DMS153 treated with DMSO at 0.1 percent for 48 hours (cell line): ENCODE measurements around the gene NOTCH4.
"Not testable (repeated sequence)": the region's sequence is repeated elsewhere in the genome, so short reads cannot be mapped to it uniquely, and the experiment has no call there.

Experiments
- DNase-seq: peaks from one replicate; lab custom pipeline; 2025; ENCODE audit not compliant: unreplicated experiment; lab: John Stamatoyannopoulos, UW

The NOTCH4 gene

GRCh38 chr6:32218167-32218566 lies 5.7 kb downstream of the NOTCH4 start:
- DNase-seq = no peak

- no peak for DNase-seq
Measured at GRCh38 chr6:32216998-32217397, 6.9 kb downstream of the NOTCH4 start.

DNA sequence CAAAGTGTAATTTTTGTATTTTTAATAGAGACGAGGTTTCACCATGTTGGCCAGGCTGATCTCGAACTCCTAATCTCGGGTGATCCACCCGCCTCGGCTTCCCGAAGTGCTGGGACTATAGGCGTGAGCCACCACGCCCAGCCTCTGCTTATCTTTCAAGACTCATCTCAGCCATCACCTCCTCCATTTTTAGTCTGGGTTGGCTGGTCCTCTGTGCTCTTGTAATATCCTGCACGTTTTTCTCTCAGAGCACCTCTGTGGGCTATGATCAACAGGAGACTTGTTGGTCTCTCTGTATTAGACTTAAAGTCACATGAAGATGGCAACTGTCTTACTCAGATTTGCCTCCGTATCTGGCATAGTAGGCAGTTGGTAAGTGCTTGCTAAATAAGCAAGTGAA lies 7.6 kb downstream of the NOTCH4 start:
- DNase-seq = no peak

DNA sequence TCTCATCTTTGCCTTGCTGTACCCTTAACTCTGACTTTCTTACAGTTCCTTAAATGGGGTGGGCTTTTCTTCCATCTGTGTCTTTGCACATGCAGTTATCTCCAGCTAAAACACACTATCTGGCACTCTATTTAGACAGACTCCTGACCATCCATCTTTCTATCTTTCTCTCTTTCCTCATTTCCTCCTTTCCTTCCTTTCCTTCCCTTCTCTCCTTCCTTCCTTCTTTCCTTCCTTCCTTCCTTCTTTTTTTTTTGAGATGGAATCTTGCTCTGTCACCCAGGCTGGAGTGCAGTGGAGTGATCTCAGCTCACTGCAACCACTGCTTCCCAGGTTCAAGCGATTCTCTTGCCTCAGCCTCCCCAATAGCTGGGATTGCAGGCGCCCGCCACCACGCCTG lies 8.2 kb downstream of the NOTCH4 start:
- DNase-seq = no peak

DNA sequence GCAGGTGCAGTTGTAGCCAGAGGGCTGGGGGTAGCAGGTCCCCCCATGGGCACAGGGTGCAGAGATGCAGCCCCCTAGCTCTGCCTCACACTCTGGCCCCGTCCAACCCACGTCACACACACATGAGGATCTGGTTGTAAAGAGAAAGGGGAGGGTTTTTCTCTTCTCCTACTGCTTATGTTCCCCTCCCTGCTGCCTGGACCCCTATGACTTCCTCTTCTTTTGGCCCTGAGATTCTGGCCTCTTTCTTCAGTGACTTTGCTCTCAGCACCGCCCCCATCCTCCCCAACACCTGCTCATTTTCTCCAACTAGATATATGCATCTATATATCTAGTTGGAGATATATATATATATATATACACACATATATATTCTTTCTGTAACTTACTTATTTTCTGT lies 9.7 kb downstream of the NOTCH4 start:
- DNase-seq = no peak

DNA sequence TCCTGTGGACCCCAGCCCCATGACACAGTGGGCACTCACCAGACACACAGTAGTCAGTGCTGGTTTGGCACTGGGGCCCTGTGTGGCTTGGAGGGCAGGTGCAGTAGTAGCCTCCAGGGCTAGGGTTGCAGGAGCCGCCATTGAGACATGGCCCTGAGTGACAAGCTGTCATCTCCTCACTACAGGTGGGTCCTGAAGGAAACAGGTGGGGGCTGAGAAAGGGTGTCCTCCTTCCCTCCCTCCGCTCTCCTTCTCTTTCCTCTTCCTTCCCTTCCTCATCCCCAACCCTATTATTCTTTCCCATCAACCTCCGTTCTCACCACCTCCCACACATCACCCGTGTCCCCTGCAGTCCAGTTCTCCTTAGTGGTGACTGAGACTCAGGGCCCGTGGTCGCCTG lies 10.2 kb downstream of the NOTCH4 start:
- DNase-seq = no peak

- DNase-seq = no peak
Measured at GRCh38 chr6:32212076-32212760, 11.6 kb downstream of the NOTCH4 start.

DNA sequence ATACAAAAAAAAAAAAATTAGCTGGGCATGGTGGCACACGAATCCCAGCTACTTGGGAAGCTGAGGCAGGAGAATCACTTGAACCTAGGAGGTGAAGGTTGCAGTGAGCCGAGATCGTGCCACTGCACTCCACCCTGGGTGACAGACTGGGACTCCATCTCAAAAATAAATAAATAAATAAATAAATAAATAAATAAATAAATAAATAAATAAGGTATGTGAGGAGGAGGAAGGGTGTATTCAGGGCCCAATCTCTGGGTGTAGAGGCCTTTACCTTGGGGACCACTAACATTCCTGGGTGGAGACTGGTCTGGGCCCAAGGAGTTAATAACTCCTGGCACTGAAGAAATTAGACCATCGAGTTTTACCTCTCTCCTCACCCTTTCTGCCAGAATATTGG lies 12.4 kb downstream of the NOTCH4 start:
- DNase-seq = not testable (repeated sequence)

DNA sequence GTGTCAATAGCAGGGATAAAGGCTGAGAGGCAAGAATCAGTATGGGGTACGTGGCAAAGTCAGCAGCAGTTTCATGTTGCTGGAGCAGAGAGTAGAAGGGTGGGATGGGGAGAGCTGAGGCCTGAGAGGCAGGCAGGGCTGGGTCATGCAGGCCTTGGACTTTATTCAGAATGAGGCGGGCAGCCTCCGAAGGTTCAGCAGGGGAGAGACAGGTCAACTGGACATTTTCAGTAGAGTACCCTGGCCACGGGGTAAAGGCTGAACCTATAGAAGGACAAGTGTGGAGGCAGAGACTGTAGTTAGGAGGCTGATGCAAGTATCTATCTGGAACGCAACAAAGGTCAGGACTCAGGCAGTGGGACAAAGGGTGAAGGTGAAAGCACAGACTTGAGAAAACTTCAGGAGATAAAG lies 13.7 kb downstream of the NOTCH4 start:
- no peak for DNase-seq

DNA sequence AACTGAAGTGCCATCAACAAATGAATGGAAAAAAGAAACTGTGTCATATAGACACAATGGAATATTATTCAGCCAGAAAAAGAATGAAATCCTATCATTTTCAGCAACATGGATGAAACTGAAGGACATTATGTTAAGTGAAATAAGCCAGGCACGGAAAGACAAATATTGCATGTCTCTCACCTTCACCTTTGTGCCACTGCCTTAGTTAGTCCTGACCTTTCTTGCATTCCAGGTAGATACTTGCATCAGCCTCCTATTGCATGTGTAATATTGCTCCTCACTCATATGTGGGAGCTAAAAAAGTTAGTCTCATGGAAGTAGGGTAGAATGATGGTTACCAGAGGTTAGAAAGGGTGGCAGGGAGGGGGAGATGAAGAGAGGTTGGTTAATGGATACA lies 14.9 kb downstream of the NOTCH4 start:
- DNase-seq = no peak

DNA sequence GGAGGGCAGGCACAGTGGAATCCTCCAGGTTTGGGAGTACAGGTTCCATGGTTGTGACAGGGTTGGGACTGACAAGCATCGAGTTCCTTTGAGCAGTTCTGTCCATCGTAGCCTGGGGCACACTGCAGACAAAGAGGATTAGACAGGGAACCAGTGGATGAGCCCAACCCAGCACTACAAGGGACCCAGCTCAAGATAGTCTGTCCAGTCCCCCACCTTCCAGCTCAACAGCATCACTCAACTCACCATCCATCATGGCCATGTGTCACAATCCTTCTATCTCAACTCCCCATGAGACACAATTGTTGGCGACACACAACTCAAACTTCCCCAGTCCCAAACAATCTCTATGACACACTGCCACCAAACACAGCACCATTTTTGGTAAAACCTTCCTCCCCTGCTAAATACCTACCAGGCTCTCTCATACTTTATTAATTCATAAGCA lies 19.6 kb downstream of the NOTCH4 start:
- DNase-seq = no peak

DNA sequence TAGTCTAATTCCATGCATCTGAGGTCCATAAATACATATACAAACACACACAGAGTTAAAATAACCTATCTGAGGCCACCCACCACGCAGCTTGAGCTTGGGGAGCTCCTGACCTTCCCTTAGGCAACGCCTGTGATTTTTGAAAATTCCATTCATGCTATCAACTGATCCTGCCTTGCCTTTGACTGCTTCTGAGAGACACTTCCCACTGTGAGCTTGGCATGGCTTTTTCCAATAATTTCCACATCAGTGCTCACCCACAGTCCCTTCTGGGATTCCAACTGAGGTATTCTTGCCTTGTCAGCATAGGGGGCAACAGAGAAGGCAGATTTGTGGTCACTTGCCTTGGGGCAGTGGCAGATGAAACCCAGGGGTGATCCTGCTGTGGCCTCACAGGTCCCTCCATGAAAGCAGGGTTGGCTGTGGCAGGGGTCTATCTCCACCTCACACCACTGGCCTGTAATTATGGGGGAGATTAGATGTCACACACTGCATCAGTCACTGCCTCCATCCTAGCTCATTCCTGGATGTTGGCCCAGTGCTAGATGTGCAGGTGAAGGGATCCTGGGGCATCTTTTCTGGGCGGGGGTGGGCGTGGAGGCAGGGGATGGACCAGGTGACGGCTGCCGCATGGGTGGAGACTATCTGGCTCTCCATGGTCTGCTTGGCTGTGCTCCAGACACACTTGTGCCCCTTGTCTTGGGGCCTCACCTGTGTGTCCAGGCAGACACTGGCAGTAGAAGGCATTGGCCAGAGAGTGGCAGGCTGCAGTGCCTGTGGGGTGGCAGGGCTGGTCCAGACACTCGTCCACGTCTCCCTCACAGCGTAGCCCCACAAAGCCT lies 20.2 kb downstream of the NOTCH4 start:
- no peak for DNase-seq

DNA sequence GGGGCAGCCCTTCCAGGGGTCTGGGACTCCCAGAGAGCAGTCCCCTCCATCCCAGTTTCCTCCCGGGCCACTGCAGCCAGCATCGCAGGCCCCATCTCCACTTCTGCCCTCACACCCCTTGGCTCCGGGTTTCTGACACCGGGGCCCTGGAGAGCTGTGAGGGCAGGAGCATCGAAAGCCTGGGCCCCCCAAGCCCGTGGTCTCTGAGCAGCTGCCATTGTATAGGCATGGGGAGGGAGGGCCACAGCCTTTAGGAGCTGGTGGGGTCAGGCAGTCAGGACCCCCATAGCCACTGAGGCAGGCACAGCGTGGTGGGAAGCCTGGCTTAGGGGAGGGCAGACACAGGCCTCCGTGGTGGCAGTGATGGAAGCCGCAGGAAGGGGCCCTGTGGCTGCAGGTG lies 21.7 kb downstream of the NOTCH4 start:
- DNase-seq = no peak

GRCh38 chr6:32200711-32201475 lies 23.0 kb downstream of the NOTCH4 start:
- no peak for DNase-seq

DNA sequence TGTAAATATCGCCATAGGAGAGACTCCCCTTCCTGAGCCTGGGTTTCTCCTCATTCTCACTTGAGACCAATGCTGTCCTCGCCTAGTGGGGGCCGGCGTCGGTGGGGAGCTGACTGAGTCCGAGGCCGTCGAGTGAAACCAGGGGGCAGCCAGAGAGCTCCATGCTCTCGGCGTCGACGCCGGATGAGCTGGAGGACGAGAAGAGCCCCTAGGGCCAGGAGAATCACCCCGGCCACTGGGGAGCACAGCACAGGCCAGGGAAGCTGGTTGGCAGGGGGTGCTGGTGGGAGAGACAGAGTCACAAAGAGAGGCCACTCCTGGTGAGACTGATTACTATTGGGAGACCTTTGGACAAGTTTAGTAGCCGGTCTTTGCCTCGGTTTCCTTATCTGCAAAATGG lies 25.0 kb downstream of the NOTCH4 start:
- no peak for DNase-seq

DNA sequence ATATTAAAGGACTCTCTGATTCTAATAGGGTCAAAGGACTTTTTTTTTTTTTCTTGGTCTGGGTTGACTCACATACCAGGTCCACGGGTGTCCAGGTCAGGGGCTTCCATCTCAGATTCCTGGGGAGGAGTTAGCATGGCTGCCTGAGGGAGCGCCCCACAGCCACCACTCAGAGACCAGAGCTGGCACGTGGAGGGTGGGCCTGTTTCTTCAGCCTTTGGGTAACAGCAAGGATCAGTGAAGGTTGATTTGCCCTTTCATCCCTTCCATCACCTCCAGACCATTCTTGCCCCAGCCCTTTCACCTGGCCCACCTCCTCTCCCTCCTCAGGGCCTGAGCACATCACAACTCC lies 25.5 kb downstream of the NOTCH4 start:
- DNase-seq = no peak

GRCh38 chr6:32196682-32197616 lies 26.9 kb downstream of the NOTCH4 start:
- no peak for DNase-seq

DNA sequence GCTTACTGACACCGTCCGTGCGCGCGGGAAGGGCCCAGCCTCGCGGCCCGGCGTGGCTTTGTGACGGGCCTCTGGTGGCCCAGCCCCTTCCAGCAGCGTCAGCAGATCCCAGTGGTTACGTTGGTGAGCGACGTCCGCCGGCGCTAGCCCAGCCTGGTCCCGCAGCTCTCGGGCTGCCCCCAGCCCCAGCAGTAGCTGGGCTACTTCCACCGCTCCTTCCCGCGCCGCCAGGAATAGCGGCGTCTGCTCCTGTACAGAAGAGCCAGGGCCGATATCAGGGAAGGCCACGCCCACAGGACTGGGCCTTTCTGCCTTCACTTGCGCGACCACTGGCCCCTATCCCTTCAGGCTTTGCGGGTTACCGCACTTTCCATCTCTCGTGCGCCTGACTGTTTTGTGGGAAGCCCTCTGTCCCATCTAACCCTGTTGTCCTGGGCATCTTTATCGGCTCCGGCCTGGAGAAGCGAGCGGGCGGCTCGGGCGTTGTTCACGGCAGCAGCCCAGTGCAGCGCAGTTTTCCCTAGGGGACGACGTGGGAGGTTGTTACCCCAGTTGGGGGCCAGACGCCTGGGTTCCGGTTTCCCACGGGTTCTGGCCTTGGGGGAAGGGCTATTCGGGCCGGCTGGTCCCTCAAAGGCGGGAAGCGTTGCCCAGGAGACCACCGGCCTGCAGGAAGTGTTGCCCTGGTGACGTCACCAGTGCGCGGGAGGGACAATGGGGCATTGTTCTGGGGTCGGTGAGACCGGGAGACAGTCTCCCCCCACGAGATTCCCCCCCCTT lies 27.8 kb downstream of the NOTCH4 start:
- DNase-seq = peak; percentile 63

- DNase-seq = peak; percentile 98
Measured at GRCh38 chr6:32195652-32195901, 28.3 kb downstream of the NOTCH4 start.
